Kidney (tissue), 14 donors: ENCODE data around the gene LRRC52. TPM values are rescaled to one million over a fixed set of nuclear protein-coding genes. Genes with fewer than 3 reads are reported as not detected.

Experiments used
- DNase-seq, 5 donors: peaks; one replicate each; pipeline ENCODE4 v3.0.0-alpha.2; 2013 to 2020
- FAIRE-seq: peaks from 2 replicates; lab custom pipeline; 2012; peaks lifted over from hg19 to GRCh38; lab: Jason Lieb, UNC
- H3K27ac ChIP-seq, 2 donors: one replicate each; pipeline ENCODE4 v1.7.0; 2013; ENCODE audit warnings: low read depth in 2 of 2, low read length in 2 of 2, inconsistent platforms in 1 of 2
- H3K27me3 ChIP-seq: one replicate; pipeline ENCODE4 v1.7.1; 2013; ENCODE audit warnings: low read length, inconsistent platforms; ENCODE audit not compliant: control insufficient read depth, insufficient read depth
- H3K36me3 ChIP-seq, 3 donors: one replicate each; pipeline versions ENCODE4 v1.7.0 to v1.7.1; 2013; ENCODE audit warnings: low read length in 3 of 3, control low read depth in 1 of 3, inconsistent platforms in 1 of 3; ENCODE audit not compliant: insufficient read depth in 3 of 3, control insufficient read depth in 2 of 3
- H3K4me1 ChIP-seq, 3 donors: one replicate each; pipeline versions ENCODE4 v1.7.0 to v1.7.1; 2013; ENCODE audit warnings: low read length in 3 of 3, inconsistent platforms in 1 of 3, low read depth in 1 of 3; ENCODE audit not compliant: control insufficient read depth in 2 of 3, insufficient read depth in 2 of 3
- H3K4me3 ChIP-seq, 3 donors: one replicate each; pipeline versions ENCODE4 v1.7.0 to v1.8.1; 2013; ENCODE audit warnings: low read length in 3 of 3, control low read depth in 1 of 3, inconsistent platforms in 1 of 3
- H3K9ac ChIP-seq, 3 donors: one replicate each; pipeline versions ENCODE4 v1.7.0 to v1.7.1; 2013; ENCODE audit warnings: low read length in 3 of 3, control low read depth in 1 of 3, inconsistent platforms in 1 of 3
- H3K9me3 ChIP-seq, 3 donors: one replicate each; pipeline versions ENCODE4 v1.7.0 to v1.7.1; 2013; ENCODE audit warnings: low read length in 3 of 3, control low read depth in 1 of 3, inconsistent platforms in 1 of 3; ENCODE audit not compliant: control insufficient read depth in 2 of 3, insufficient read depth in 1 of 3
- CTCF ChIP-seq: IDR thresholded peaks from 3 replicates; pipeline ENCODE4 v1.5.1; 2012; ENCODE audit warnings: mild to moderate bottlenecking, moderate library complexity, borderline replicate concordance; ENCODE audit not compliant: insufficient read depth; ENCODE audit errors: extremely low read depth
- intact Hi-C: fragments of 100-400 bp; cut with DNase I; formaldehyde crosslinking; loops from one replicate; pipeline ENCODE4 v1.11.1; 2022
- polyA plus RNA-seq: library from polyadenylated mRNA; stranded (reverse); fragments of 350-450 nt; fragmentation: Illumina TruSeq; extraction: RNeasy Lipid Tissue Mini Kit (QIAGEN cat#74804); gene quantifications from one replicate; pipeline ENCODE4 v1.2.3, GENCODE V29; 2014; ENCODE audit warnings: low read depth, low replicate concordance; ENCODE audit not compliant: insufficient read depth
- total RNA-seq: library from RNA; stranded (reverse); fragmentation: NEBNext Ultra II Directional; extraction: Animal tissue kit (Norgen Biotek cat#: 25700); gene quantifications from one replicate; pipeline ENCODE4 v1.2.1, GENCODE V29; 2021
- donor health status: control.
- donor health status: control.
- donor health status: control.
- donor health status: control.
- donor health status: control.
- donor health status: DM: yes; HTN: yes; CAD: no.
- donor health status: Normal renal cell carcinoma (clear cell type).

The LRRC52 gene
- total and polyA plus RNA-seq, 2 donors from 2014 or later = 0.58 TPM; not detected in 1

DNA sequence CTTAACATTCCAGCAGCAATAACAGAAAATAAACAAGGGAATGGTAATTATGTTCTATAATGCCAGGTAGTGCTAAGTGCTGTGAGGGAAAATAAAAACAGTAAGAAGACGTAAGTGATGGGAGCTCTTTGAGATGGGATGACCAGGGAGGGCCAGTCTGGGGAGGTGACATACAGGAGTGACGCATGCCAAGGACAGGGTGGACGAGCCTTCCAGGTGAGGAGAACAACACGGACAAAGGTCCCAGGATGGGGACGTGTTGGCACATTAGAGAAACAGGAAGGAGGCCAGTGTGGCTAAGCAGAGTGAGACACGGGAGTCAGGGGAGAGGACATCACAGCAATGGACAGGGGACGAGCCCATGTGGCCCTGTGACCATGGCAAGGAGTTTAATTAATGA is 11.7 kb upstream of the LRRC52 start:
- H3K27ac ChIP-seq = no peak overlapping the region
- FAIRE-seq (no peak), DNase-seq (no peak)
- no peak for TF ChIP-seq CTCF
- no peak overlapping the region for H3K4me3 ChIP-seq
- H3K27me3 ChIP-seq = no peaks in the 10 kb centered on the region
- H3K9me3 ChIP-seq = no peaks in the 10 kb centered on the region
- H3K4me1 ChIP-seq = no peaks in the 10 kb centered on the region
- no peaks in the 10 kb centered on the region for H3K36me3 ChIP-seq
- no peak overlapping the region for H3K9ac ChIP-seq
- intact Hi-C loops = no loop called here

GRCh38 chr1:165533254-165533653 is 10.5 kb upstream of the LRRC52 start:
- DNase-seq (no peak), FAIRE-seq (no peak)
- no peaks in the 10 kb centered on the region for H3K9me3 ChIP-seq
- no peaks in the 10 kb centered on the region for H3K4me1 ChIP-seq
- intact Hi-C loops = no loop called here
- H3K27ac ChIP-seq = no peak overlapping the region
- no peak for TF ChIP-seq CTCF
- H3K36me3 ChIP-seq = no peaks in the 10 kb centered on the region
- H3K27me3 ChIP-seq = no peaks in the 10 kb centered on the region
- no peak overlapping the region for H3K4me3 ChIP-seq
- no peak overlapping the region for H3K9ac ChIP-seq

DNA sequence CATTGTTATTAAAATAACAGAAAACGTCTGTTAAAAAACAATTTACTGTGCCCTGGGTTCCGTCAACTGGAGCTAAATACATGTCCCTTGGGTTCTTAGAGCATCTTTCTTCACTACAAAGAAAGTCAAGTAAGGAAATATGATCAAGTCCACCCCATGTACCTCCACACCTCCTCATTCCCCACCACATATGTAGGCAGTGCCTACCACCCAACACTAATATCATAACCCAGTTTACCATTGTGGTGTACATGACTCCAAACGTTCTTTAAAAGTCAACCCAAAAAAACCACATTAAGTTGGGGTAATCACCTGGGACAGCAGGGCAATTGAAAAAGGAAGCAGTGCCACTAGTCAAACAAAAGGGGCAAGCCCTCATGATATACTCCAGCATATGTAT is 7.8 kb upstream of the LRRC52 start:
- Histone ChIP-seq H3K27ac (no peak overlapping the region), H3K9ac (no peak overlapping the region), H3K9me3 (no peaks in the 10 kb centered on the region), H3K4me3 (no peak overlapping the region), H3K4me1 (no peaks in the 10 kb centered on the region), H3K27me3 (no peaks in the 10 kb centered on the region), H3K36me3 (no peaks in the 10 kb centered on the region)
- intact Hi-C loops = no loop called here
- no peak for FAIRE-seq
- no peak for DNase-seq
- TF ChIP-seq CTCF = no peak
